ENCODE data around the gene CERKL. TPM values are rescaled to one million over a fixed set of nuclear protein-coding genes. Genes with fewer than 3 reads are reported as not detected.

The CERKL gene
- total RNA-seq, 1 donor from 2014 or later: 0.18 TPM

DNA sequence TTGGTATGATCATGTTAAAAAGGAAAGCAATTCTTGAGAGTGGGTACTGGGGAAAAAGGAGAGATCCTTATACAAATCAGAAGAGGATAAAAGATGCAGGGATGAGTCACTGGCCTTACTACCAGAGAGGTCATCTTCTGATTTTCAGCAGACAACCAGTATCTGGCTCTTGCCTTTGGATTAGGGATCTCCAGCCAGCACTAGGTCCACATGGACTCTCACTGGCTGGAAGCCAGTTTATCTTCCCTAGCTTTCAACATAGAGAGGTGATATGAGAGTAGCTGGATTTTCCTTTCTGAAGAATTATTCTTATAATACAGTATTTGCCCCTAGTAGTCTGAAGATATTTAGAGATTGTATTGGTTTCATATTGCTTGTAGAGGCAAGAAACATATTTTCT lies 30.2 kb downstream of the CERKL start:
- Mint-ChIP-seq H3K36me3 (ENCODE audit: low read depth) (no peaks in the 10 kb centered on the region), H3K27me3 (peaks cover 16% of the 10 kb centered on the region), H3K9me3 (no peaks in the 10 kb centered on the region), H3K4me1 (no peaks in the 10 kb centered on the region), H3K27ac (no peak overlapping the region), H3K4me3 (no peak overlapping the region)
- POLR2A ChIA-PET: no interaction called here
- CTCF ChIA-PET: no interaction called here
- no peak for TF ChIP-seq CTCF (IDR thresholded peaks at IDR 0.05)
- intact Hi-C loops (cut with micrococcal nuclease): no loop called here
- DNase-seq: no peak
- no peak for ATAC-seq (ENCODE audit: low read depth)

GRCh38 chr2:181623159-181623558 lies 33.7 kb downstream of the CERKL start:
- ChIA-PET CTCF (no interaction called here), POLR2A (no interaction called here)
- Mint-ChIP-seq H3K9me3 (no peaks in the 10 kb centered on the region), H3K4me3 (no peak overlapping the region), H3K27ac (no peak overlapping the region), H3K4me1 (no peaks in the 10 kb centered on the region), H3K36me3 (ENCODE audit: low read depth) (no peaks in the 10 kb centered on the region), H3K27me3 (peaks cover 16% of the 10 kb centered on the region)
- DNase-seq: no peak
- no peak for ATAC-seq (ENCODE audit: low read depth)
- intact Hi-C loops (cut with micrococcal nuclease): no loop called here
- TF ChIP-seq CTCF (IDR thresholded peaks at IDR 0.05): no peak

GRCh38 chr2:181621779-181622490 lies 35.0 kb downstream of the CERKL start:
- no peak for ATAC-seq (ENCODE audit: low read depth)
- CTCF ChIA-PET: no interaction called here
- no peaks in the 10 kb centered on the region for H3K4me1 Mint-ChIP-seq

DNA sequence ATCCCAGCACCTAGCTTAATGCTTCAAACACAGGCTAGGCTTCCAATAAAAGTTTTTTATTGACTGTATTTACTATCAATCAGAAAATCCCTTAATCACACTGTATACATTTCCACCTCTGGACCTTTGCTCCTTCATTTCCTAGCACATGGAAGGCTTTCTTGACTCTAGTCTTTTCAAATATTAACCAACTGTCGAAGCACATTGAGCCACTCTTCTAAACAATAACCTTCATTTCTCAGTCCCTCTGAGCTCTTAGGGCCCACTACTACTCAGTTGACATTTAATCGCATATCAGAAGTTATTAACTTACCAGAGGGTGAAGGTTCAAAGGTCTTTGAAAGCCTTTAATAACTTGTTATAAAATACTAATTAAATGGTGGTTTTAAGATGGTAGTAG lies 37.4 kb downstream of the CERKL start:
- ChIA-PET POLR2A (no interaction called here), CTCF (no interaction called here)
- no peaks in the 10 kb centered on the region for H3K9me3 Mint-ChIP-seq
- H3K27ac Mint-ChIP-seq: no peak overlapping the region
- peaks cover 11% of the 10 kb centered on the region for H3K27me3 Mint-ChIP-seq
- no peaks in the 10 kb centered on the region for H3K4me1 Mint-ChIP-seq
- no peak for ATAC-seq (ENCODE audit: low read depth)
- no peaks in the 10 kb centered on the region for H3K36me3 Mint-ChIP-seq (ENCODE audit: low read depth)
- TF ChIP-seq CTCF (IDR thresholded peaks at IDR 0.05): no peak
- DNase-seq: no peak
- no peak overlapping the region for H3K4me3 Mint-ChIP-seq
- intact Hi-C loops (cut with micrococcal nuclease): no loop called here

More at GRCh38 chr2:181621779-181622490, 35.0 kb downstream of the CERKL start:
- no peak for TF ChIP-seq CTCF (IDR thresholded peaks at IDR 0.05)
- no peak for DNase-seq
- peaks cover 12% of the 10 kb centered on the region for H3K27me3 Mint-ChIP-seq
- H3K27ac Mint-ChIP-seq: no peak overlapping the region
- POLR2A ChIA-PET: no interaction called here
- intact Hi-C loops (cut with micrococcal nuclease): no loop called here
- no peak overlapping the region for H3K4me3 Mint-ChIP-seq
- no peaks in the 10 kb centered on the region for H3K36me3 Mint-ChIP-seq (ENCODE audit: low read depth)
- no peaks in the 10 kb centered on the region for H3K9me3 Mint-ChIP-seq

DNA sequence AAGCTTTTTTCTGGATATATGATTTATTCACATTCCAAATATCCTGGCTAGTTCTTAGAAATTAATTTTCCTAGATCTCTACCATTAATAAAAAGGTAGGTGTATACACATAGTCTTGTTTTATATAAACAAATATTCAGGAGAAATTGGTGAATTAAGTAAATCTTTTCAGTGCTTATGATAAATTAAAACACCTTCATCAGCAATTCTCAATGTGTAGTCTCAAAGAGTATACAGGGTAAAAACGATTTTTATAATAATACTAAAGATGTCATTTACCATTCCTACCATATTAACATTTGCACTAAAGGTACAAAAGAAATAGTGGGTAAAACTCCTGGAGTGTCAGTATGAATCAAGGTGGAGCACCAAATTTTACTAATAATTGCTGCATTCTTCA lies 40.2 kb downstream of the CERKL start:
- ChIA-PET CTCF (no interaction called here), POLR2A (interaction anchor here (0.6 kb wide), 1 partner anchor 1521 kb away, joined by 3 read pairs; no protein-coding TSS in a partner anchor)
- ATAC-seq (ENCODE audit: low read depth): no peak
- no peak for TF ChIP-seq CTCF (IDR thresholded peaks at IDR 0.05)
- no peaks in the 10 kb centered on the region for H3K4me1 Mint-ChIP-seq
- no peaks in the 10 kb centered on the region for H3K9me3 Mint-ChIP-seq
- intact Hi-C loops (cut with micrococcal nuclease): no loop called here
- no peaks in the 10 kb centered on the region for H3K36me3 Mint-ChIP-seq (ENCODE audit: low read depth)
- no peak overlapping the region for H3K27ac Mint-ChIP-seq
- no peak for DNase-seq
- peaks cover 4% of the 10 kb centered on the region for H3K27me3 Mint-ChIP-seq
- H3K4me3 Mint-ChIP-seq: no peak overlapping the region
